KG1 (cell line): Measurements from ENCODE around the gene NLK.

Experiments used
- DNase-seq: peaks from one replicate; lab custom pipeline; 2025; lab: John Stamatoyannopoulos, UW

Gene NLK

GRCh38 chr17:28040406-28040805 lies 2.1 kb upstream of the NLK start:
- DNase-seq: no peak

- peak; percentile 97 for DNase-seq
Measured at GRCh38 chr17:28041068-28041843, 1.2 kb upstream of the NLK start.

GRCh38 chr17:28041844-28042656 lies 427 bp upstream of the NLK start:
- DNase-seq: no peak

GRCh38 chr17:28042721-28043291 lies 329 bp downstream of the NLK start:
- DNase-seq: no peak

- DNase-seq: no peak
Measured at GRCh38 chr17:28043296-28043695, 819 bp downstream of the NLK start.

GRCh38 chr17:28043741-28044140 lies 1.3 kb downstream of the NLK start:
- DNase-seq: no peak

GRCh38 chr17:28045304-28045703 lies 2.8 kb downstream of the NLK start:
- DNase-seq: no peak

- no peak for DNase-seq
Measured at GRCh38 chr17:28046034-28046825, 3.8 kb downstream of the NLK start.

- DNase-seq: no peak
Measured at GRCh38 chr17:28047806-28048205, 5.3 kb downstream of the NLK start.

- DNase-seq: no peak
Measured at GRCh38 chr17:28049071-28049470, 6.6 kb downstream of the NLK start.

GRCh38 chr17:28053044-28053670 lies 10.7 kb downstream of the NLK start:
- DNase-seq: no peak

GRCh38 chr17:28053725-28054124 lies 11.2 kb downstream of the NLK start:
- DNase-seq: no peak

- DNase-seq: no peak
Measured at GRCh38 chr17:28055546-28056275, 13.2 kb downstream of the NLK start.

- DNase-seq: no peak
Measured at GRCh38 chr17:28056276-28056620, 13.8 kb downstream of the NLK start.

GRCh38 chr17:28057731-28058246 lies 15.3 kb downstream of the NLK start:
- no peak for DNase-seq

- DNase-seq: no peak
Measured at GRCh38 chr17:28059675-28060074, 17.2 kb downstream of the NLK start.

- DNase-seq: no peak
Measured at GRCh38 chr17:28065706-28066105, 23.2 kb downstream of the NLK start.

GRCh38 chr17:28069061-28069460 lies 26.6 kb downstream of the NLK start:
- DNase-seq: no peak

GRCh38 chr17:28071179-28071578 lies 28.7 kb downstream of the NLK start:
- DNase-seq: no peak

- no peak for DNase-seq
Measured at GRCh38 chr17:28071891-28072606, 29.6 kb downstream of the NLK start.
